Umbilical cord (tissue), 2 donors: ENCODE measurements around the gene SMOC1. TPM values are rescaled to one million over a fixed set of nuclear protein-coding genes. Genes with fewer than 3 reads are reported as not detected.

Experiments used
- DNase-seq: peaks from one replicate; pipeline ENCODE4 v3.0.0-alpha.2; 2015; ENCODE audit warnings: low spot score
- total RNA-seq: library from RNA; depleted of rRNA; stranded (reverse); fragments of >200 nt; gene quantifications from one replicate; pipeline ENCODE4 v1.2.3, GENCODE V29; 2014; ENCODE audit warnings: low replicate concordance; ENCODE audit not compliant: insufficient read depth

SMOC1 gene
- total RNA-seq, 1 donor from 2014 or later, result 17.6 TPM

DNA sequence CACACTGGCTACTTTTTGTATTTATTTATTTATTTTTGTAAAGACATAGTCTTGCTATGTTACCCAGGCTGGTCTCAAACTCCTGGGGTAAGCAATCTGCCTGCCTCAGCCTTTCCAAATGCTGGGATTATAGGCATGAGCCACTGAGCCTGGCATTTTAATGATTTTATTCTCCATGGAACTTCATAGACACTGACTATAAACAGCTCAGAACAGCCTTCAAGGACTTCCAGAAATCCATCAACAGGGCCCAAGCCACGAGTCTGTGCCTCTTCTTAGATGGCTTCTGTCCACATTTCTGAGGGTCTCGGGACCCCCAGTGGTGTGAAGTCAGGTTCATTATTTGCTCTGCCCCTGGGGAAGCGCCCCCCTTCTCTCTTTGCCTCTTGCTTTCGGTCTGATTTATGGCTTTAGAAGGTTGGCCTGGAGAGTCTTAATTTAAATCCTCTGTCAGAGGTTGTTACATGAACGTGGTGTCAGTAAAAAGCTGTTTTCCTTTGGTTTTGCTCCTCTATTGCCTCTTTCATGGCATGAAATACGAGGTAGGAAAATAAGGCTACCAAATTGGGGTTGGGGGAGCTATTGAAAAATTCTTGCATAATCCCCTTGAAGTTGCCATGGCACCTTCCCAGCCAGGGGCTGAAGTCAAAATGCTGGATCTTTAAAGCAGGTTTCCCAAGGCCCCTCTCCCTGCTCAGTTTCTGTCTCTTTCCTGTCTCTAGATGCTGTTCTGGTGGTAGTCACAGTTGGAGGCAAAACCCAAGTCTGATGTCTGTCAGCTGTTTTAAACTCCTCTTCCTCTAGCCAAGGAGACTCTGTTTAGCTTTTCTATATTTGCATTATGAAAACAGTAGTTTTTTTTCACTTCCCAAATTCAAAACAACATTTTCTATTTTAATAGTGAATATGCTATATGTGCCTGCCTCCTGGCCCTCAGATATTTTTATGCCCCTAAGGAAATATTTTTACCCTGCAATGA lies 129.4 kb downstream of the SMOC1 start:
- peak; percentile 73 for DNase-seq

DNA sequence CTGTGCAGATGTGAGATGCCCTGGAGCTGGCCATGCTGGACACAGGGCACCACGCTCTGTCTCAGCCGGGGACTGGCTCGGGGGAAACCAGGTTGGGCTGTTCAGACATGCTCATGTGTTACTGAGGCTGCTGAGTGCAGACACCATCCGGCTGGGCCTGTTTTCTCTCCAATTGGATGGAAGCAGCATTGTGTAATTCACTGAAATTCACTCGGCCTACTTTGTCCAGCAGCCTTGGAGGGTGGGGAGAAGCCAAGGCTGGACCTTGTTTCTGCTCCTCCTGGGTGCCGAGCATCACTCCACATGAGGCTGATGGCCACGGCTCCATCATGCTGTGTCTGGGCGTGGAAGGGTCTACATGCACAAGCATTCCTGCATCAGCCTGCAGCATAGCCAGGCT lies 130.7 kb downstream of the SMOC1 start:
- peak; percentile 79 for DNase-seq

DNA sequence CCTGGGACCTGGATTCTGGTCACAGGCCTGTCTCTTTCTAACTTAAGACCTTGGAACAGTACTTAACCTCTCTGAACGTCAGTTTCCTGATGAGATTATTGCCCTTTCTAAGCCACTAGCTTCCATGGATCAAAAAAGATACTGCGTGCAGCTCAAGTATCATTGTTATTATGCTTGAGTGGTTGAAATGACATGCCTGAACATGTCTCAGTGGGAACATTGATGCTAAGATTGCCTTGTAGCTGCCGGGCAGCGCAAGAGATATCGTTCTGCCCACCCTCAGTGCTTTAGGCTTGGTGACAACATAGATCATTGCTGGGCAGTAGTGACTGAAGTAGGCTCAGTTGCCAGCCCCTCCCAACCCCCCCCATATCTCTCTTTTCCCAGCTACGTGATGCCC lies 131.9 kb downstream of the SMOC1 start:
- peak; percentile 42 for DNase-seq

DNA sequence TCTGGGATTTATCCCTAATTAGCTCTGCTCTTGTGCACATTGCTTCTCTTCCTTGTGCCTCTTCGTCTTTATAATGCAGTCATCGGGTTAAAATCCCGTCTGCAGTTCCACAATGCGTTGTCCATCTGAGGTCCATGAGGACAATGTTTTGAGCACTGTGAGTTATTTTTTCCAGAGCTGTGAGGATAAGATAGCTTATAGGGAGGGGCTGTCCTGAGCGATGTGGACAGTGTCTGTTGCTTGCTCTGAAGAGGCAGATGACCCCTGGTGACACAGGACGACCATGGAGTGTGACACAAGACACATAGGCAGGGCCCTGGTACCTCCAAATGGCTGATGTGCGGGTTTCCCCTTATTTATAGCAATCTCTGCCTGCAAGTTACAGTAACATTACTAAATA lies 132.5 kb downstream of the SMOC1 start:
- DNase-seq, result no peak

DNA sequence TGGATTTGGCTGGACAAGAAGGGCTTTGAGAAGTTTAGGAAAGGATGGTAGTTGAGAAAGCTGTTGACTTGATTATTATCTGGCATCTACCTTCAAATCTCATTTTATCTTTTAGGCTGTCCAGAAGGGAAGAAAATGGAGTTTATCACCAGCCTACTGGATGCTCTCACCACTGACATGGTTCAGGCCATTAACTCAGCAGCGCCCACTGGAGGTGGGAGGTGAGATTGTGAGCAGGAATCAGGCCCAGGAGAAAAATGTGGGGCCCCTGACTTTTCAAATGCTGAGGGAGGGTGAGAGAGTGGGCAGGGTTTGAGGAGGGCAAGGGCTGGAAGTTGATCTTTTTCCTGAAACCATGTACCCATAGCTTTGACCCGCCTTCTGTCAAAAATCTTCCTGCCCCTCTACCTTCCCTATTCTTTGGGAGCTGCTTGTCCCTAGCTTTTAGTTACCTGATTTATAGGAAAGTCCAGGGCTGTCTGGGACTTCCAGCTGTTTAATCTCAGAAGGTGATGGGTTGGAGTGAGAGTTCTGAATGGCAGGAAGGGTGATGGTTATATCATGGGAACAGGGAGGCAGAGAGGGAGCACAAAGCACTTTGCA lies 134.2 kb downstream of the SMOC1 start:
- no peak for DNase-seq

DNA sequence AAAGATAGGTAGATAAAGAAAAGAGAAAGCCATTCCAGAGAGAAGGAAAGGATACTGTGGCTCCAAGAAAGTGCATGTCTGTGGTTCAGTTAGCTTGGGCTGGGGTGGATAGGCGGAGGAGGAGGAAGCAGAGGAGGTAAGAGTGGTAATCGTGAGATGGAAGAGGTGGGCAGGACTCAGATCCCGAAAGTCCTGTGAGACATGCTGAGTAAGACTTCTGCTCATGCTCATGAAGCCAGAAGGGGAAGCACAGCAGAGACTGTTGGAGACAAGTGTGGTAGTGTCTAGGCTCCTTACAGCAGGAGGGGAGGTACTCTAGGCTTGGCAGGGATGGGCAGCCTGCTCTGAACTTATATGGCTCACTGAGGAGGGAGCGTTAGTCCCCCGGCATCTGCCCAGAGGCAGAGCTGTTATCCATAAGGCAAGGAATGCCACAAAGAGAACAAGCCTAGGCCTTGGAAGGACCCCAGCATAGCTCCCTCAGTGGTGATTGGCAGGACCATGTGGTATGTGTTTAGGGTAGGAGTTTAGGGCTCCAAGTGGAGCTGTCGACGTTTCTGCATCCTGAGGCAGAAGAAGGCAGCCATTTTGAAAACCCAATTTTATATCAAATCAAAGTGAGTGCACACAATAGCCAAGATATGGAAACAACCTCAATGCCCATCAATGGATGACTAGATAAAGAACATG lies 135.3 kb downstream of the SMOC1 start:
- no peak for DNase-seq

DNA sequence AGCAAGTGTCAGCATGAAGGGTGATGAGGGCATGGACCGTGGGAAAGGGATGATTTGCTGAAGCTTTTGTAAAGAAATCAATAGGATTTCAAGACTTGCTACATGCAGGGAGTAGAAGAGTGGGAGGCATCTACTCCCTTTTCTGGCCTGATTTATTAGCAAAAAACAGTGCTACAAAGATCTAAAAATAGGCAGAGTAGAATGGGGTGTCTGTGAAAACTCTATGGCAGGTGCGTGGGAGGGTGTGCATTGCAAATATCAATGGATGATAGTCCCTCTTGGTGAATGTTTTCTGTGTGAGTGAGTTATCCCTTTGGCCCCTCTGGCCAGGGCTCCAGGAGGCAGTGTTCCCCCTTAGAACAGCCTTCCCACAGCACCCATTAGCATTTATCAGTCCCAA lies 139.0 kb downstream of the SMOC1 start:
- no peak for DNase-seq

DNA sequence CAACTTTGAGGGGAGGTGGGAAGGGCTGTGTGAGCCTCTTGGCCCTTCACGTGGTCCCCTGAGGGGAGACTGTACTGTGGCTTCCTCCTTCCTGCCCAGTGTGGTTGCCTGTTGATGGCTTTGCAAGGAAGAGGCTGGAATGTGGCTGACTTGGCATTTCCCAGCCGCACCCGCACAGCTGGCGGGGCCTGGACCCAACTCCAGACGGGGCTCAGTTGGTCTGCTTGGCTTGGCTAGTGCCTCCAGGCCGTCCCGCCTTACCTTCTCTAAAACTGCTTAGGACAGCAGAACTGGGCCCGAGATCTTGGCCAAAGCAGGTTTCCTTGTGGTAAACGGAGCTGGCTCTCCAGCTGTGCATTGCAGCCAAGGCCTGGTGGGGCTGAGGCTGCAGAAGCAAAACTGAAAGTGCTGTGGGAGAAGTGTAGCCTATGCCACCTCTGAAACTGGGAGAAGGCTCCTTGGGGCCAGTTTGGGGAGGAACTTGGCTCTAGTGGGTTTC lies 139.5 kb downstream of the SMOC1 start:
- no peak for DNase-seq

DNA sequence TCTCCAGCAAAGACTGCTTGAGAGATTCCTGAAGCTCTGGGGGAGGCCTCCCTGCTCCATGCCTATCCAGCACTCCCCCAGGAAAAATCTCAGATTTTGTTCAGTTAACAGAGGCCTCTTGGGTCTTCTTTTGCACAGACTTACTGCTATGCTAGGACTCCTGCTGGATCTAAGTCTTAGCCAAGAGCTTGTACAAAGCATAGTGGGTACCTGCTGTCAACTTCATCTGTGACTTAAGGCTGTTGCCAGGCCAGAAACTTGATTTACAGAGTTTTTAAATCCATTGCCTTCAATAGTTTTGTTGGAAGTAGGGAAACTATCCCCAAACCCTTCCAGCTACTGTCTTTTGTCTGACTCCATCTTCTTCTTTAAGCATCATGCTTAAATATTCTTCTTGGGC lies 140.5 kb downstream of the SMOC1 start:
- DNase-seq, result no peak

DNA sequence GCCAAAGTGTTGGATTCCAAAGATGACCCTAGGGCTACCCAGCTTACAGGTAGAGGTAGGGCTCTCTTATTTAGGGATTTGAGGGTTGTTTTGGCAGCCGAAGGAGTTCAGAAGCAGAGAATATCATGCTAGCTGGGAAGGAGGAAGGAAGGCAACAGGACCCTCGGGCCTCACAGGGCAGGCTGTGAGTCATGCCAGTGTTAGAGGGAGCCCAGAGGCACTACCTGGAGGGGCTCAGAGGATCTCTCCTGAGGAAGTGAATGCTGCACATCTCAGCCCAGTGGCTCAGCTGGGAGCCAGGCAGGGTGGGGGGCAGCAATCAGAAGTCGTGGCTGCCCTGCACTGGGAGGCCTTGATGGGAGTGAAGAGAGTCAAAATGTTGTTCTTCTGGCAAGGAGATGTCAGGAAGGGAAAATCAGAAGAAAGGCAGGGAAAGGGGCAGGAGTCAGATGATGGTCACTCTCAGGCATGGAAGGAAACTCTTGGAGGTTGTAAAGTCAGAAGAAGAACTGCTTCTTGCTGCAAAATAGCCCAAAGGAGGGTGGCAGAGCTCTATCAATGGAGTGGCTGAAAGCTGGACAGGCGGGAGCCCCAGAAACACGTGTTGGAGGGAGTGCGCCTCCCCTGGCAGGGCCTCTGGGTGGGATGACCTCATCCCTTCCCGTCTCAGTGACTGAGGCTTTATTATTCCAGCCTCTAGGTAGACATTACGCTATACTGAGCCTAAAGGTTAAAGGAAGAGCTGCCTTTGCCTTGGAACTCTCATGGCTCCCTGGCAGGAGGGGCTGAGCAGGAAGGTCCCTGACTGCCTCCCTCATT lies 141.3 kb downstream of the SMOC1 start:
- DNase-seq, result peak; percentile 42

DNA sequence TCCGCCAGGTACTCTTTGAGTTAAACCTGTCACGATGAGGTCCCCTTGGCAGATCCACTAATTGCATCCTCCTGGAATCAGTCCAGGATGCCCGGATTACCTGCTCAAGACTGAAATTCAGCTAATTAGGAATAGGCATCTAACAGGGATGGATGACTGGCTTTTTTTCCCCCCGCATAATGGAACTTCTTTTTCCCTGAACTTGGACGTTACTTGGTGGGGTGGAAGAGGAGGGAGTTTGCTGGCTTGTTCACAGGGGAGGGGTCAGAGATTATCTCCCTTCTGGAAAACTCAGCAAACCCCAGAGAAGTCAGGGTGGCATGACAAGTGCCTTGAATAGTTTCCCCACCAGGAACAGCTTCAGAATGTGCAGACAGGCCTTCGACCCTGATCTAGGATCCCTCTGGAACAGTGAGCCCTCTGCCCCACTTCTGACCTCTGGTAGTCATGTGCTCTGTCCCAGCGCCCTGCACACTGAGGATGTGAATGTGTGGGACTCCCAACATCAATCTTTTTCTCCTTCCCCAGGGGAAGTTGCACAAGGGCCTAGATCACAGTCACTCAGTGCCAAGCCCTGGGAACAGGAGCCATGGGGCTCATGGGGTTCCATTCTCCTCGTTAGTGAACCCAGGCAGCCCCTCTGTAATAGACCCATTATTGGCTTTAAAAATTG lies 142.5 kb downstream of the SMOC1 start:
- no peak for DNase-seq

DNA sequence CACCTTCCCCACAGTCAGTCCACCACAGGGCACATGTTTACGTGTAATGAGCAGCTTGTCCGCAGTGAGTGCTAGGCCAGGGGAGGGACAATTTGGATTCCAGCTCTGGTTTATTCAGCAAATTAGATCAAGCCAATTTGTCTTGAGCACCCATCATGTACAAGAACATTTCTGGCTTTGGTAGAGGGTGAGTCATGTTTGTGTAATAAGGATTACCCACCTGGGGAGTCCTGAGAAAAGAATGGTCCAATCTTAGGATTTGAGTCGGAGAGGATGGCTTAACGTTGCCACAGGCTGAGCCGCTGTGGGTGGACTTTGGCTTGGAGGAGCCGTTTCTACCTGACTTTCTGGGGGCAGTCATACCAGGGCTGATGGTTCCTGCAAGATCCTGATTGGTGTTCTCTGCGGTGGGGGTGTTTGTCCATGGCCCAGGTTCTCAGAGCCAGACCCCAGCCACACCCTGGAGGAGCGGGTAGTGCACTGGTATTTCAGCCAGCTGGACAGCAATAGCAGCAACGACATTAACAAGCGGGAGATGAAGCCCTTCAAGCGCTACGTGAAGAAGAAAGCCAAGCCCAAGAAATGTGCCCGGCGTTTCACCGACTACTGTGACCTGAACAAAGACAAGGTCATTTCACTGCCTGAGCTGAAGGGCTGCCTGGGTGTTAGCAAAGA lies 143.7 kb downstream of the SMOC1 start:
- DNase-seq, result no peak

DNA sequence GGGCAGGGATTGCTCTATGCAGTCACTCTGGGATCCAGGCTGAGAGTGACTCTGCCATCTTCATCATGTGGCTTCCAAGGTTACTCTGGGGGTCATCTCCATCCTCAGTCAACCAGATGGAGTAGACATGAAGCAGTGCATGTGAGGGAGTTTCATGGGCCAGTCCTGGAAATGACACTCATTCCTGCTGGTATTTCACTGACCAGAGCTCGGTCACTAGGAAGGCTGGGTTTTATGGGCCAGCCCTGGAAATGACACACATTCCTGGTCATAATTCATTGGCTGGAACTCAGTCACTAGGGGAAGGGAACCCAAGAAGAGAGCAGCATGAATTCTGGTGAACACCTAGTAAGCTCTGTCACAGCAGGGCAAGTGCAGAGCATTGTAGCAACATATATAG lies 144.7 kb downstream of the SMOC1 start:
- DNase-seq, result no peak

DNA sequence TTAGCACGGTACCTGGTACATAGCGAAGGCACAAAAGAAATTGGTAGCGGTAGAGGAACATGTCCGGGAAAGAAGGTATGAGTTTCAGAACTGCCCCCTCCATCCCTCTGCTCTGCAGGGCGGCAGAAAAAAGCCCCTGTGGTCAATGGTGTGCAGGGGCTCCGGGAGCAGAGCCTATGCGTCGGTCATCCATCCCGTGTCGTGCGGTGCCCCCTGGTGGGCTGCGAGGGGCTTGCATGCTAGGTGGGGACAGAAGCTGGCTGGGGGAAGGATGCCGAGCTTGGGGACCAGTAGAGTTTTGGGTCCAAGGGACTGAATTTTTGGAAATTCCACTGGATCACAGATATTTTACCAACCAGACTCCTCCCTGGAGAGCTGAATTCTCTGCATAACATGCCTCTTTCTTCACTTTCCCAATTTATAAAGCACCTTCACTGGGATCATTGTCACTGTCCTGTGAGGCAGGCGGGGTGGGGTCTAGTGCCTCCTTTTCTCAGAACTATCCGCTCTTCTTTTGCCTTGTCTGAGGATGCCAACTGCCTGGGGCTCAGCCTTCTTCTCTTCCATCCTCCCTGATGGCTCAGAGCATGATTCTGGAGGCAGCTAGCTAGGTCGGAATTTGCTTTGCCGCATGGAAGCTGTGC lies 148.7 kb downstream of the SMOC1 start:
- peak; percentile 65 for DNase-seq

DNA sequence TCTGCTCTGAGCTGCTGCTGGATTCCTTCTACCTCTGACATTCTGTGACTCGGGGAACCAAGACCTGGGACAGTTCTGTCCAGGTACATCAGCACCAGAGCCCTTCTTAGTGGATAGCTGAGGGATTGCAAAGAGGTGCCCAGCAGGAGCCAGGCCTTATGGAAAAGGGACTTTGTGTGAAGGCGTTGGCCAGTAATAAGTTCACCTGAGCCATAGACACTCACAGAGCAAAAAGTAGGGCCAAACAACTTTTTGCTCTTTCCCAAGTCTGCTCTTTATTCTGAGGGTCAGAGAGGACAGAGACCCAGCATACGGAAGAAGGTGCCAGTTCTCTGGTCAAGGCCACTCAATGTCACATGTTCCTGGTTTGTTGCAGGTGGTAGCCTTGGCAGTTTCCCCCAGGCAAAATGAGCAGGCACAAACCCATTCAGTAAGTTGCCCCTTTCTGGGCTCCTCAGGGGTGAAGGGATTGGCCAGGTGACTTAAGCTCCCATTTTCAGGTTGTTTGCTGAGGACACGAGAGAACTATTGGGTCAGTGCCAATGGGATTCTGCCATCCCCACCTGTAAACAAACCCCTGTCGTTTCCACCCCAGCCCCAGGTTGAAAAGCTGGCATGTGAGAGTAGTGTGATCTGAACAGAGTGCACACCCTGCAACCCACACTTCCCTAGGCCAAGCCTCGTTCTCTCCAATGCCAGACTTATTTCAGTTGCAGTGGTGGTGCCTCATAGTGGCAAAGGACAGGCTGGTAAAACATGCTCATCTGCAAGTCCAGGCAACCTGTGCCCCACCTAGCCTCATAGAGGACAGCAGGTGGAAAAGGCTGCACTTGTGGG lies 150.3 kb downstream of the SMOC1 start:
- DNase-seq, result no peak

DNA sequence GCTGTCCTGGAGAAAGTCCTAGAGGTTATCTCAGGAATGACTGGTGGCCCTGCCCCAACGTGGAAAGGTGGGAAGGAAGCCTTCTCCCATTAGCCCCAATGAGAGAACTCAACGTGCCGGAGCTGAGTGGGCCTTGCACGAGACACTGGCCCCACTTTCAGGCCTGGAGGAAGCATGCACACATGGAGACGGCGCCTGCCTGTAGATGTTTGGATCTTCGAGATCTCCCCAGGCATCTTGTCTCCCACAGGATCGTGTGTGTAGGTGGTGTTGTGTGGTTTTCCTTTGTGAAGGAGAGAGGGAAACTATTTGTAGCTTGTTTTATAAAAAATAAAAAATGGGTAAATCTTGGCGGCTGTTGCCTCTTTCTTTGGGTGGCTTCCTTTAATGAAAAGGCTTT lies 152.8 kb downstream of the SMOC1 start:
- DNase-seq, result no peak

DNA sequence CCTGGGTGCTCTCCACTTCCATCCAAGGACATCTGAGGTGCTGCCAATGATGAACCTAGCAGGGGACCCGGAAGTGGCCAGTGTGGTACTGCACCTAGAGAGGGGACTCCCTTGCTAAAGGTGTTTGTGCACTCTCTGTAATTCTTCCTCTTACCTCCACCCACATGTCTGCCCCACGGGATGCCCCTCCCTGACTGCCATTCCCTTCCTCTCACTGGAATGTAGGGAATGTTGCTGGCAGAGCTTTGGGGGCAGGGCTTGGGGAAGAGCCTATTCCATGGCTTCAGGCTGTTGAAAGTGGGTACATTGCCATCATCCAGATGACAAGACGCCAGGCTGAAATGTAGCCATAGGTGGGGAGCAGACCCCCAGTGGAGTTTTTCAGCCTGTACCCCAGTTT lies 153.2 kb downstream of the SMOC1 start:
- no peak for DNase-seq

DNA sequence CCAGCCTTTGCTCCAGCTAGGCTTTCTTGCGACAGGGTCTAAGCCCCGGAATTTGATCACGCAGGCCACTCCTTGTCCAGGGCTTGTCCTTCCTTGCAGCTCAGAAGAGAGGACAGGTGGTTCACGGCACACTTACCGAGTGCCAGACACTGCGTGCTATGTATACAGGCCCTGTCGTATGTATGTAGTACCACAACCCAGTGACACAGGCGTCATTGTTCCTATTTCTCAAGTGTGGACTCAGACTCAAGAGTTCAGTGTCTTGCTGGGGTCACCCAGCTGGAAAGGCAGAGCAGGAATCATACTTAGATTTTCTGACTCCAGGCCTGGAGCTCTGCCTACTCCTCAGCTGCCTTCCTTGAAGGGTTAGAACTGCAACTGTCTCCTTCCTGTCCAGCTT lies 153.9 kb downstream of the SMOC1 start:
- no peak for DNase-seq

DNA sequence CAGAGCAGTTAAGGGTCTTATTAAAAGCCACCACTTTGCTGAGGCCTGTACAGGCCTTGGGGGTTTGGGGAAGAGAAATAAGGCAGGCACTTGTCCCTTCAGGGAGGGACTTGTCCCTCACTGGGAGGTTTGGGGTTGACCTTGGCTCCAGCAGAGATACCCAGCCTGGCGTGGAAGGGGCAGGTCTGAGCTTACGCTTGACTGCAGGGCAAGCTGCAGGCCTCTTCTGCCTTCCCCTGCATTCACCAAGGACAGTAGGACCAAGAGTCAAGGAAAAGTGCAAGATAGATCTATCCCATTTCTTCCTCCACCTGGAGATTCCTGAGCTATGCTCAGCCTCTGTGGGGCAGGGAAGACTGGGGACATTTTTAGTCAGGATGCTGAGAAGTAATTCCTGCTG lies 154.3 kb downstream of the SMOC1 start:
- DNase-seq, result no peak
